CD4-positive, alpha-beta T cell treated with Interleukin-6 at 100 ng/mL for 8 hours (primary cell): ENCODE data around the gene RPUSD4.
A peak's percentile ranks its signal among the peaks of the same experiment; 100 is the strongest.

ENCODE experiments used
- DNase-seq: peaks from one replicate; pipeline ENCODE4 v3.0.0-alpha.2; 2020; ENCODE audit warnings: mixed read lengths, low spot score

RPUSD4 gene

DNA sequence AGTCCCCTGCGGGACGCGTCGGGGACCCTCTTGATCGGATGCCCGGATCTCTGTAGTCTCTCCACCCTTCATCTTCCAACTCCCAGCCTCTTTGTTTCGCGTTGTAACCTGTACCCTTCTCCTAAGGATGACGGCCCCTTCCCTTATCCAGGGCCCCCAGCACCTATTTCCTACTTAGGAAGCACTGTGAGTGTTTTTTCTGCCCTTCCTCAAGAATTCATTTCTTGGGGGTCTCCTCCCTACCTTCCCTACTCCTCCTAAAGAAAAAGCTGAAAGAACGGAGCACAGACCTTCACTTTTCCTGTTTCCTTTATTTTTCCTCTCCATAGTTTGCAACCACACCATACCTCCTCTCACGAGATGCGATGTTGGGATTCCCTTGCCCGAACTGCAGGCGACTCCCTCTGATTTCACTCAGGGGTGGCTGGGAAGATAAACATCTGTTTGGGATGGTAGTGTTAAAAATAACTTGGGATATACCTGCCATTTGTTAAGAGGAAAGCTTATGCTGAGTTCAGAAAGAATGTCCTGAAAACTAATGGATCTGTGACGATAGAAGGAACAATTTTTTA is 725 bp upstream of the RPUSD4 start:
- no peak for DNase-seq

GRCh38 chr11:126210871-126211235 is 597 bp downstream of the RPUSD4 start:
- DNase-seq: no peak

DNA sequence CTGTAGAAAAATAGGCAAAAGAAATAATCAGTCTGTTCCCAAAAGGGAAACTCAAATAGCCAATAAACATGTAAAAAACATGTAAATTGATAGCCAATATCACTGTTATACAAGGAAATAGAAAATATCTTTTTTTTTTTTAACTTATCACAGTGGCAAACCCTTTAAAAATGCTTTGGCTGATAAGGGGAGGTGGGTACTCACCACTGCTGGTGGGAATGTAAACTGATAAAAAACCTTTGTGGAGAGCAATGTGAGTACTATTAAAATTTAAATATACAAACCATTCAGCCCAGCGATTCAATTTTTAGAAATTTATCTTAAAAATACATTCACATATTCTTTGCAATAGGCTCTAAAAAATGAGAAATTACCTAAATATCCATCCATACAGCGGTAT is 3.6 kb downstream of the RPUSD4 start:
- DNase-seq: no peak

DNA sequence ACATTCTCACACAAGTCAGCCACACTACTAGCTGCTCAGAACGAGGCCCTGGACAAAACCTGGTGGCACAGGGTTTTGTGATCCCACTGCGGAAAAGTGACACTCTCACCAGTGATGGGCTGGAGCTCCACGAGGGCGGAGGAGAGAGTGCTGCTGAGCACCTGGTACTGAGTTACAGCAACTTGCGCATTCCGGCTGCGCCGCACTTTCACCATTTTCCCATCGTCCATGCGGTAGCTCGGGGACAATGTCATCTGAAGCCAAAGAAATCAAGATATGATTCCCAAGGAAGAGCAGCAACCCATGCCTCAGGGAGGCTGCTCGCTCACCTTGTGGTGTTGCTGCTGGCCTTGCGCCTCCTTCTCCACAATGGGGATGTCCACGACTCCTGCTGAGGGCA is 6.1 kb downstream of the RPUSD4 start:
- no peak for DNase-seq

- DNase-seq: no peak
These were observed 8.6 kb downstream of the RPUSD4 start for GRCh38 chr11:126202646-126203359.

- DNase-seq: no peak
These were observed 12.8 kb downstream of the RPUSD4 start for GRCh38 chr11:126198648-126199047.

DNA sequence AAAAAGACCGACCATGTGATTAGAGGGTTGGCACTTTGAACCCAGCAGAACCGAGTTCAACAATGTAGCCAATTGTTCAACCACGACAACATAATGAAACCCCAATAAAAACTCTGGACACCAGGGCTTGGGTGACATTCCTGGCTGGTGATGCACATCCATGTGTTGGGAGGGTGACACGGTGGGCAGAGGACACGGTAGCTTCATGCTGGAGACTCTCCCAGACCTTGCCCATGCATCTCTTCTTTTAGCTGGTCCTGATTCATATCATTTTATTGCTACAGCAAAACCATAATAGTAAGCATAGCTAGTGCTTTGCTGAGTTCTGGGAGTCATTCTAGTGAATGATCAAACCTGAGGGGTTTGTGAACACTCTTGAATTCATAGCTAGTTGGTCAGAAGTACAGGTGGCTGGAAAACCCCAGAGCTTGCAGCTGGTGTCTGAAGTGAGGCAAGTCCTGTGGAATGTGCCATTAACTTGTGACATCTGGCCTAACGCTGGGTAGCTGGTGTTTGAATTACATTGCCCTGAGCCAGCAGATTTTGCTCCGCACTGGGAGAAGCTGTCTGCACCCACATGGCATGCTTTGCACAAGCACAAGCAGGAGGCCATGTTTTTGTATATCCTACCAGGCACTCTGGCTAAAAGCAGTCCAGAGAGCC is 14.0 kb downstream of the RPUSD4 start:
- no peak for DNase-seq

- no peak for DNase-seq
These were observed 16.3 kb downstream of the RPUSD4 start for GRCh38 chr11:126195119-126195518.

DNA sequence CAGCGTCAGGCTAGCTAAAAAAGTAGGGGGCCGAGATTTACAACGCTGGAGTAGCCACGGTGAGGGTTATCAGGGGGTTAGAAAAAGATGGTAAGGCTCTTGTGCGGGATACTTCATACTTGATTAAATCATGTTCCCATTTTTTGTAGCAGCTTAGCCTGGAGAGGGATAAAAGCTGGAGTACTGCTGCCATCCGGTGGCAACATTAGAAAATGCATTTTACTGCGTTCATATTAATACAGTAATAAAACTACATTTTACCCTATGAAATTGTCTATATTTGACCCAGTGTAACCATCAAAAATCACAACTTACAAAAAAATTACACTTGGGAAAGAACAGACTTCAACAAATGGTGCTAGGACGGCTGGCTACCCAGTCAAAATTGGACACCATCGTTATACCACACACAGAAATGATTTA is 17.3 kb downstream of the RPUSD4 start:
- DNase-seq: peak; percentile 16

- no peak for DNase-seq
These were observed 18.4 kb downstream of the RPUSD4 start for GRCh38 chr11:126193038-126193478.

DNA sequence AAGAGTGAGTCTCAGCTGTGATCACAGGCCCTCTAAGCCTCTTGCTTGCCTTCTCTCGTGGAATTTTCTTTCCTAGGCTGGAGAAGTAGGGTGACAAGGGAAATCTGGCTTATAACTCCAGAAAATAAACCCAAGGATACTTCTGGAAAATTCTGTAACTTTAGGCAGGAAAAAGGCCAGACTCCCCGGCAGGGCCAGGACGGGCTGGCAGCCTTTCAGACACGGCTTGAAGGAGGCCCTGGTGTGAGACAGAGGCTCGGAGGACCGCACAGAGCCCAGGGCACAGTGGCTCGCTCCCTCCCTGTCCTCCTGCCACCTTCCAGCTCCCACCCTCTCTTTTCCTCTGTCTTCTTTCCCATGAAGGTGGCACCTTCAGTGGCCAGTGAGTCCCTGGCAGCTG is 19.1 kb downstream of the RPUSD4 start:
- no peak for DNase-seq

DNA sequence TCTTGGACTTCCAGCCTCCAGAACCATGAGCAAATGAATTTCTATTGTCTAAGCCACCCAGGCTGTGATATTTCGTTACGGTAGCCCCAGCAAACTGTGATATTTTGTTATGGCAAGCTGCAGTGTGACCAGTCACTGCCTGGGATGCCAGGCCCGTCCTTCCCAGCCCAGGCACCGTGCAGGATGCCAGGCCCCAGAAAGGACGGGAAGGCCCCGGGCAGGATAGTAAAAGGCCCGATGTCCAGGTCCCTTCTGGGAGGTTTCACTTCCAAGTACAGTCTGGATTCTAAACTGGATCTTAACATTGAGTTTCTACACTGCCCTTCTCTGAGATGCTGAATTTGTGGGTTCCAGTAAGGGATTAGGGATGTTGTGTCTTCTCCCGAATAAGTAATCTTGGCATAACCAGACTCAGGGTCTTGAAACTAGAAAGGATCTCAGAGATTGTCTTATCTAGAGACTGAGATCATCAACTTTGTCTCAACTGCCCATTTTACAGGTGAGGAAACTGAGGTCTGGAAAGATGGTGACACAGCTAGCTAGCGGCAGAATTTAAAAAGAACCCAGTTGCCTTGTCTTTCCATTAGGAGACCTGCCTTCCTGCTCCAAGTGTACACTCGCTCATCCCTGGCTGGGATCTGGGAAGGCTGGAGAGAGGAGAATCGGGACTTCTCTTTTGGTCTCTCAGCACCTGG is 19.9 kb downstream of the RPUSD4 start:
- DNase-seq: no peak

DNA sequence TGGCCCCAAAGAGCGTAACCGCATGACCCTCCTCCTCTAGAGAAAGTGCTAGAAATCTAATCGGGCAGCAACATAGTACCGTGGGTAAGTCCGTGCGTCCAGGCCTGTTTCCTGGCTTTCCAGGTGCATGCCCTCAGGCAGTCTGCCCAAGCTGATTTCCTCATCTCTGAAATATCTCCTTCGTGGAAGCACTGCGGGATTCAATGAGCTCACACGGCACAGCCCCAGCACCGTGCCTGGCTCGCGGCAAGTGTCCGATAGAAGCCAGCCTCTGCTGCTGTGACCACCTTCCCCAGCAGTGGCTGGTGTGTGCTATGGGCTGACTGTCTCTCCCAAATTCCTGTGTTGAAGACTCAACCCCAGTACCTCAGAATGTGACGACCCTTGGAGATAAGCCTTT is 20.7 kb downstream of the RPUSD4 start:
- no peak for DNase-seq

DNA sequence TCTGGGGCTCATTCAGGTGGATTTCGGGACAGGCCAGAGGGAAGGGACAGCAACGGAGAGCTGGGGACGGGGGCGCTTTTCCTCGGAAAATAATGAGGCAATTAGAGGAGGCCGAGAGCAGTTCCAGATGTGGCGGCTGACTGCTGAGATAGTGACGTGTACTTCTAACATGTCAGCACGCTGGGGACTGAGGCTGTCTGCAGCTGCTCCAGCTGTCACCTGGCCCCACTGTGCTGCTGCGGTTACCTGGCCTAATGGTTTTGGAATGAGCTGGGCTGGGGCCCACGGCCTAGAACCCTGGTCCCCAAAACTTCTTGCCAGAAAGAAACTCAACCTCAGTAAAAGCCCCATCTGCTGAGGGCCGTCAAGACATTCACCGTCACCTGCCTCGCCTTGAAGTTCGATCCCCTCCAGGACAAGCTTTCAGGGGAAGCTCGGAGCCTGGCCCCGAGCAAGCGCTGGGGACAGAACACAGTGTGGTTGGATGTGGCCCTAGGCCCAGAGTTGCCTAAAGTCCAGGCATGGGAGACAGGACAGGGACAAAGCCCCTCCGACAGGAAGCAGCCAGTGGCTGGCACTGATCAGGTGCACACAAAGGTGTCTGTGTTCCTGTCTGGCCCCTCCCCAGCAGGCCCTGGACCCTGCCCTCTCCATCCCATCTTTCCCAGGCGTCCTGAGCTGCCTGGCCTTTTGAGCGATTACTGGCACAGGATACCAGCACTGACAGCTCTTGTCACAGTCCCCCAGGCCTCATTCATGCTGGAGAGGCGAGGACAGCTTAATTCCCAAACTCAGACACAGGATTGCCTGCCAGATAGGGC is 22.1 kb downstream of the RPUSD4 start:
- DNase-seq: no peak

- no peak for DNase-seq
These were observed 22.9 kb downstream of the RPUSD4 start for GRCh38 chr11:126188332-126189108.

DNA sequence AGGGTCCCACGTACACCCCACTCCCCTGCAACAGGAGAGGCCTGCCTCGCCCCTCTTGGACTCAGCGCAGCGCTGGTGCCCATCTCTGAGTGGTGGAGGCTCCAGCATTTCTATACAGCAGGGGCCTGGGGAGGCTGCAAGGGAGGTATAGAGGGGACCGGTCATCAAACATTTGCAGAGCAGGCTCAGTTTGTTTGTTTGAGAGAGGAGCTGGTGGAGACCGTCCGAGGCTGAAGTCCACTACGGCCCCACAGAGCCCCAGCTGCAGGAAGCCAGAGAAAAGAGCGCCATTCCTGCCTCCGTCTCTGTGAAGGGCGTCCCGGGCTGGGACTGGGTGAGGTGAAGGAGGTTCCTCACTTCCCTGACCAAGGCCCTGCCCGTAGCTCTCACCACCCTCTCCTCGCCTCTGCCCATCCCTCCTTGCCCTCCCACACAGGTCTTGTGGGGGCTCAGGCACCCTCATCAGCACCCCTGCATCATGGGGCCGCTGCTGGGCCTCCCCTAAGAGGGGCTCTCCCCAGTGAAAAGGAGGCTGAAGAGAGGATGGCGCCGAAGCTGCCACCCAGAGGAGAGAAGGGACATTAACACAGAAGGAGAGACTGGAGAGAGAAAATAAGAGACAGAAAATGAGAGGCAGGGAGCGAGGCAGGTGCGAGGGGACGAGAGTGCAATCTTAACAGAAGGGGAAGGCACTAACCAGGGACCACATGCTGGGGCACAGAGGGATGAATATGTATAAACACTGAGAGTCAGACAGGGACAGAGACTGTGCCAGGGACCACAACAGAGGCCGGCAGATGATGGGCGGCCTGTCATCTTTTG is 24.5 kb downstream of the RPUSD4 start:
- no peak for DNase-seq

GRCh38 chr11:126186025-126186698 is 25.3 kb downstream of the RPUSD4 start:
- DNase-seq: no peak

GRCh38 chr11:126185259-126186024 is 26.0 kb downstream of the RPUSD4 start:
- DNase-seq: no peak
